ENCODE results near the gene IQCF2.

GRCh38 chr3:51873253-51873766 is 11.9 kb downstream of the IQCF2 start:
- TF ChIP-seq EGR1 (IDR thresholded peaks at IDR 0.05), result no peak
- no peak for TF ChIP-seq CREB1 (IDR thresholded peaks at IDR 0.05; ENCODE audit: low read depth)
- no peak for TF ChIP-seq REST (IDR thresholded peaks at IDR 0.05; ENCODE audit: low read depth)
- no peak for TF ChIP-seq MAX (IDR thresholded peaks at IDR 0.05)
- TF ChIP-seq EP300 (IDR thresholded peaks at IDR 0.05; ENCODE audit: borderline replicate concordance), result no peak
- TF ChIP-seq TEAD4 (IDR thresholded peaks at IDR 0.05), result no peak
- TF ChIP-seq TCF12 (IDR thresholded peaks at IDR 0.05; ENCODE audit: low read depth), result no peak
- no peak for TF ChIP-seq TAF1 (IDR thresholded peaks at IDR 0.05; ENCODE audit: low read depth)
- TF ChIP-seq YY1 (IDR thresholded peaks at IDR 0.05; ENCODE audit: low read depth), result no peak
- TF ChIP-seq CEBPB (IDR thresholded peaks at IDR 0.05), result no peak
- no peak for TF ChIP-seq RAD21 (IDR thresholded peaks at IDR 0.05; ENCODE audit: low read depth)

Measured in Ishikawa (cell line).